GM13977 (cell line): Measurements from ENCODE around the gene PTPRK.

Experiments
- DNase-seq: peaks from one replicate; pipeline ENCODE4 v3.0.0; 2012; ENCODE audit warnings: low spot score
- in situ Hi-C: fragments of 300-500 bp; cut with MboI; formaldehyde crosslinking; loops from one replicate; pipeline ENCODE4 v1.12.0; 2022; ENCODE audit warnings: low sequenced_read_pairs, low pct_unique_long_range_greater_than_20kb, mixed read lengths, inconsistent platforms; ENCODE audit not compliant: unreplicated experiment
- TF ChIP-seq, protein P1 (sequence below): IDR thresholded peaks from 2 replicates; pipeline ENCODE4 v1.5.1; 2012; ENCODE audit warnings: mild to moderate bottlenecking, control low read depth; ENCODE audit not compliant: insufficient read depth; ENCODE audit errors: extremely low read depth, missing control alignments

The PTPRK gene

GRCh38 chr6:128554302-128554701, 33.9 kb upstream of the PTPRK start:
- no peak for DNase-seq
- in situ Hi-C loops: no loop called here
- TF ChIP-seq, protein P1, sequence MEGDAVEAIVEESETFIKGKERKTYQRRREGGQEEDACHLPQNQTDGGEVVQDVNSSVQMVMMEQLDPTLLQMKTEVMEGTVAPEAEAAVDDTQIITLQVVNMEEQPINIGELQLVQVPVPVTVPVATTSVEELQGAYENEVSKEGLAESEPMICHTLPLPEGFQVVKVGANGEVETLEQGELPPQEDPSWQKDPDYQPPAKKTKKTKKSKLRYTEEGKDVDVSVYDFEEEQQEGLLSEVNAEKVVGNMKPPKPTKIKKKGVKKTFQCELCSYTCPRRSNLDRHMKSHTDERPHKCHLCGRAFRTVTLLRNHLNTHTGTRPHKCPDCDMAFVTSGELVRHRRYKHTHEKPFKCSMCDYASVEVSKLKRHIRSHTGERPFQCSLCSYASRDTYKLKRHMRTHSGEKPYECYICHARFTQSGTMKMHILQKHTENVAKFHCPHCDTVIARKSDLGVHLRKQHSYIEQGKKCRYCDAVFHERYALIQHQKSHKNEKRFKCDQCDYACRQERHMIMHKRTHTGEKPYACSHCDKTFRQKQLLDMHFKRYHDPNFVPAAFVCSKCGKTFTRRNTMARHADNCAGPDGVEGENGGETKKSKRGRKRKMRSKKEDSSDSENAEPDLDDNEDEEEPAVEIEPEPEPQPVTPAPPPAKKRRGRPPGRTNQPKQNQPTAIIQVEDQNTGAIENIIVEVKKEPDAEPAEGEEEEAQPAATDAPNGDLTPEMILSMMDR: no peak

DNA sequence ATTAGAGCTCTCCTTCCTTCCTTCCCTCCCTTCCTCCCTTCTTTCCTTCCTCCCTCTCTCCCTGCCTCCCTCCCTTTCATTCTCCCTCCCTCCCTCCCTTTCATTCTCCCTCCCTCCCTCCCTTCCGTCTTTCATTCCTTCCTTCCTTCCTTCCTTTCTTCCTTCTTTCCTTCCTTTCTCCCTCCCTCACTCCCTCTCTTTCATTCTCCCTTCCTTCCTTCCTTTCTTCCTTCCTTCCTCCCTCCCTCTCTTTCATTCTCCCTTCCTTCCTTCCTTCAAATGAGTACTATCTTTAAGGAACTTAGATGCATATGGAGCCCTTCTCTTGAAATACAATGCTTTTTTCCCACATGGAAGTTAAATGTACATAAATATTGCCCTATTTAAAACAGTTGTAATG, 20.9 kb upstream of the PTPRK start:
- no peak for DNase-seq
- TF ChIP-seq, protein P1: no peak
- in situ Hi-C loops: no loop called here

- TF ChIP-seq, protein P1: no peak
- in situ Hi-C loops: no loop called here
- no peak for DNase-seq
These were observed 18.4 kb upstream of the PTPRK start for GRCh38 chr6:128538763-128539162.

- in situ Hi-C loops: no loop called here
- TF ChIP-seq, protein P1: no peak
- DNase-seq: no peak
These were observed 12.4 kb upstream of the PTPRK start for GRCh38 chr6:128532827-128533226.

- no peak for DNase-seq
- in situ Hi-C loops: no loop called here
- TF ChIP-seq, protein P1: no peak
These were observed 11.7 kb upstream of the PTPRK start for GRCh38 chr6:128532136-128532535.

- in situ Hi-C loops: no loop called here
- DNase-seq: no peak
- TF ChIP-seq, protein P1: no peak
These were observed 11.3 kb upstream of the PTPRK start for GRCh38 chr6:128531696-128532095.

- TF ChIP-seq, protein P1: no peak
- no peak for DNase-seq
- in situ Hi-C loops: no loop called here
These were observed 7.8 kb upstream of the PTPRK start for GRCh38 chr6:128528241-128528640.
